Duodenal mucosa (tissue), 2 donors: ENCODE results near the gene REEP1.

Source experiments
- H3K27ac ChIP-seq: one replicate; pipeline ENCODE4 v1.7.0; 2013; ENCODE audit warnings: low read depth, low read length
- H3K27me3 ChIP-seq, 2 donors: one replicate each; pipeline ENCODE4 v1.7.0; 2013; ENCODE audit warnings: low read length in 2 of 2, control low read depth in 1 of 2; ENCODE audit not compliant: insufficient read depth in 2 of 2, control insufficient read depth in 1 of 2
- H3K36me3 ChIP-seq, 2 donors: one replicate each; pipeline ENCODE4 v1.7.0; 2013; ENCODE audit warnings: low read length in 2 of 2, control low read depth in 1 of 2; ENCODE audit not compliant: insufficient read depth in 2 of 2, control insufficient read depth in 1 of 2
- H3K4me1 ChIP-seq, 2 donors: one replicate each; pipeline ENCODE4 v1.7.0; 2013; ENCODE audit warnings: low read length in 2 of 2, control low read depth in 1 of 2; ENCODE audit not compliant: insufficient read depth in 2 of 2, control insufficient read depth in 1 of 2
- H3K4me3 ChIP-seq, 2 donors: one replicate each; pipeline ENCODE4 v1.7.0; 2013; ENCODE audit warnings: low read length in 2 of 2, low read depth in 1 of 2
- H3K9ac ChIP-seq, 2 donors: one replicate each; pipeline ENCODE4 v1.7.0; 2013; ENCODE audit warnings: low read length in 2 of 2, low read depth in 1 of 2
- H3K9me3 ChIP-seq, 2 donors: one replicate each; pipeline ENCODE4 v1.7.0; 2013; ENCODE audit warnings: low read length in 2 of 2, control low read depth in 1 of 2; ENCODE audit not compliant: control insufficient read depth in 1 of 2

The REEP1 gene

GRCh38 chr2:86238354-86238753 lies 99.1 kb downstream of the REEP1 start:
- H3K36me3 ChIP-seq = no peaks in the 10 kb centered on the region
- H3K4me1 ChIP-seq = peaks cover 0 to 3% of the 10 kb centered on the region in 2 donors
- no peak overlapping the region for H3K4me3 ChIP-seq
- no peak overlapping the region for H3K9ac ChIP-seq
- no peaks in the 10 kb centered on the region for H3K27me3 ChIP-seq
- no peak overlapping the region for H3K27ac ChIP-seq
- no peaks in the 10 kb centered on the region for H3K9me3 ChIP-seq

GRCh38 chr2:86237172-86237571 lies 100.3 kb downstream of the REEP1 start:
- Histone ChIP-seq H3K27me3 (no peaks in the 10 kb centered on the region), H3K4me3 (no peak overlapping the region), H3K9ac (no peak overlapping the region), H3K27ac (no peak overlapping the region), H3K36me3 (no peaks in the 10 kb centered on the region), H3K9me3 (no peaks in the 10 kb centered on the region), H3K4me1 (peaks cover 0 to 3% of the 10 kb centered on the region in 2 donors)

- peaks cover 0 to 3% of the 10 kb centered on the region in 2 donors for H3K4me1 ChIP-seq
- H3K27ac ChIP-seq = no peak overlapping the region
- H3K36me3 ChIP-seq = no peaks in the 10 kb centered on the region
- H3K9me3 ChIP-seq = no peaks in the 10 kb centered on the region
- H3K27me3 ChIP-seq = no peaks in the 10 kb centered on the region
- no peak overlapping the region for H3K4me3 ChIP-seq
- H3K9ac ChIP-seq = no peak overlapping the region
Measured at GRCh38 chr2:86235196-86235980, 102.0 kb downstream of the REEP1 start.

- no peaks in the 10 kb centered on the region for H3K9me3 ChIP-seq
- H3K4me3 ChIP-seq = no peak overlapping the region
- no peak overlapping the region for H3K9ac ChIP-seq
- no peaks in the 10 kb centered on the region for H3K36me3 ChIP-seq
- no peaks in the 10 kb centered on the region for H3K27me3 ChIP-seq
- peaks cover 0 to 3% of the 10 kb centered on the region in 2 donors for H3K4me1 ChIP-seq
- no peak overlapping the region for H3K27ac ChIP-seq
Measured at GRCh38 chr2:86234563-86235131, 102.8 kb downstream of the REEP1 start.

GRCh38 chr2:86233436-86233835 lies 104.0 kb downstream of the REEP1 start:
- Histone ChIP-seq H3K4me3 (no peak overlapping the region), H3K27me3 (no peaks in the 10 kb centered on the region), H3K9me3 (no peaks in the 10 kb centered on the region), H3K9ac (no peak overlapping the region), H3K36me3 (no peaks in the 10 kb centered on the region), H3K27ac (no peak overlapping the region), H3K4me1 (peaks cover 0 to 3% of the 10 kb centered on the region in 2 donors)

- H3K9me3 ChIP-seq = no peaks in the 10 kb centered on the region
- H3K36me3 ChIP-seq = no peaks in the 10 kb centered on the region
- no peak overlapping the region for H3K27ac ChIP-seq
- H3K27me3 ChIP-seq = no peaks in the 10 kb centered on the region
- no peak overlapping the region for H3K9ac ChIP-seq
- H3K4me1 ChIP-seq = no peaks in the 10 kb centered on the region
- H3K4me3 ChIP-seq = no peak overlapping the region
Measured at GRCh38 chr2:86232910-86233309, 104.5 kb downstream of the REEP1 start.

- H3K4me3 ChIP-seq = no peak overlapping the region
- no peak overlapping the region for H3K9ac ChIP-seq
- H3K4me1 ChIP-seq = no peaks in the 10 kb centered on the region
- no peak overlapping the region for H3K27ac ChIP-seq
- H3K27me3 ChIP-seq = no peaks in the 10 kb centered on the region
- H3K9me3 ChIP-seq = no peaks in the 10 kb centered on the region
- no peaks in the 10 kb centered on the region for H3K36me3 ChIP-seq
Measured at GRCh38 chr2:86232373-86232784, 105.0 kb downstream of the REEP1 start.

- Histone ChIP-seq H3K9me3 (no peaks in the 10 kb centered on the region), H3K27me3 (no peaks in the 10 kb centered on the region), H3K4me3 (no peak overlapping the region), H3K36me3 (no peaks in the 10 kb centered on the region), H3K27ac (no peak overlapping the region), H3K9ac (no peak overlapping the region), H3K4me1 (no peaks in the 10 kb centered on the region)
Measured at GRCh38 chr2:86231680-86232372, 105.6 kb downstream of the REEP1 start.

- Histone ChIP-seq H3K4me1 (no peaks in the 10 kb centered on the region), H3K9ac (no peak overlapping the region), H3K9me3 (no peaks in the 10 kb centered on the region), H3K27me3 (no peaks in the 10 kb centered on the region), H3K36me3 (no peaks in the 10 kb centered on the region), H3K4me3 (no peak overlapping the region), H3K27ac (no peak overlapping the region)
Measured at GRCh38 chr2:86230961-86231360, 106.5 kb downstream of the REEP1 start.

GRCh38 chr2:86229221-86229620 lies 108.2 kb downstream of the REEP1 start:
- Histone ChIP-seq H3K4me1 (no peaks in the 10 kb centered on the region), H3K9ac (no peak overlapping the region), H3K27ac (no peak overlapping the region), H3K36me3 (no peaks in the 10 kb centered on the region), H3K4me3 (no peak overlapping the region), H3K9me3 (no peaks in the 10 kb centered on the region), H3K27me3 (no peaks in the 10 kb centered on the region)
